Neural cell (in vitro differentiated cells): ENCODE results near the gene FXYD1. TPM values are rescaled to one million over a fixed set of nuclear protein-coding genes. Genes with fewer than 3 reads are reported as not detected.

Experiments used
- H2AFZ ChIP-seq: fragments of 200-600, 300-800 bp; sonication (generic), shearing (Covaris generic); 2 replicates; pipeline ENCODE4 v1.6.0; 2014; ENCODE audit warnings: low read depth, mild to moderate bottlenecking, antibody characterized with exemption, low read length, moderate library complexity
- H3F3A ChIP-seq: fragments of 200-600 bp; shearing (Covaris generic); 2 replicates; pipeline ENCODE4 v1.6.1; 2016; ENCODE audit warnings: mild to moderate bottlenecking, moderate library complexity, mixed read lengths, antibody characterized with exemption, low read length; ENCODE audit not compliant: insufficient read depth, poor library complexity, severe bottlenecking
- H3K27ac ChIP-seq: fragments of 200-600, 300-800 bp; sonication (generic), shearing (Covaris generic); 2 replicates; pipeline ENCODE4 v1.5.1; 2014; ENCODE audit warnings: mild to moderate bottlenecking, low read length, moderate library complexity
- H3K27me3 ChIP-seq: fragments of 300-800, 200-600 bp; sonication (generic), shearing (Covaris generic); 2 replicates; pipeline ENCODE4 v1.6.0; 2014; ENCODE audit warnings: mild to moderate bottlenecking, low read depth, low read length, moderate library complexity; ENCODE audit not compliant: insufficient read depth
- H3K36me3 ChIP-seq: fragments of 300-800, 200-600 bp; sonication (generic), shearing (Covaris generic); 2 replicates; pipeline ENCODE4 v1.5.1; 2014; ENCODE audit warnings: mild to moderate bottlenecking, antibody characterized with exemption, low read length, moderate library complexity; ENCODE audit not compliant: insufficient read depth
- H3K4me2 ChIP-seq: fragments of 300-800, 200-600 bp; sonication (generic), shearing (Covaris generic); 2 replicates; pipeline ENCODE4 v1.6.0; 2014; ENCODE audit warnings: mild to moderate bottlenecking, low read length
- H3K4me3 ChIP-seq: fragments of 300-800, 200-600 bp; sonication (generic), shearing (Covaris generic); 2 replicates; pipeline ENCODE4 v1.5.1; 2014; ENCODE audit warnings: mild to moderate bottlenecking, low read length, moderate library complexity
- H3K79me2 ChIP-seq: fragments of 200-600 bp; shearing (Covaris generic); replicated peaks from 2 replicates; pipeline ENCODE4 v1.6.0; 2014; ENCODE audit warnings: mild to moderate bottlenecking, low read length, moderate library complexity; ENCODE audit not compliant: insufficient read depth
- H3K9ac ChIP-seq: fragments of 300-800, 200-600 bp; sonication (generic), shearing (Covaris generic); 2 replicates; pipeline ENCODE4 v1.6.1; 2016; ENCODE audit warnings: mild to moderate bottlenecking, low read length, mixed read lengths
- H3K9me2 ChIP-seq: fragments of 200-600 bp; shearing (Covaris generic); 2 replicates; pipeline ENCODE4 v1.6.1; 2016; ENCODE audit warnings: mild to moderate bottlenecking, low read length, mixed read lengths; ENCODE audit not compliant: insufficient read depth
- H3K9me3 ChIP-seq: fragments of 200-600, 300-800 bp; sonication (generic), shearing (Covaris generic); 2 replicates; pipeline ENCODE4 v1.6.1; 2016; ENCODE audit warnings: mild to moderate bottlenecking, mixed run types, low read length, moderate library complexity, mixed read lengths
- H4K20me1 ChIP-seq: fragments of 200-600 bp; shearing (Covaris generic); 2 replicates; pipeline ENCODE4 v1.6.1; 2016; ENCODE audit warnings: mild to moderate bottlenecking, mixed run types; ENCODE audit not compliant: insufficient read depth
- CTCF ChIP-seq: fragments of 450-650 bp; IDR thresholded peaks from 2 replicates; pipeline ENCODE4 v1.5.1; 2014; ENCODE audit warnings: antibody characterized with exemption, mild to moderate bottlenecking, moderate library complexity; ENCODE audit not compliant: poor library complexity, severe bottlenecking
- EP300 ChIP-seq: fragments of 450-650 bp; conservative IDR thresholded peaks from 2 replicates; pipeline ENCODE4 v1.6.1; 2014; ENCODE audit warnings: antibody characterized with exemption, mild to moderate bottlenecking, moderate library complexity; ENCODE audit not compliant: poor library complexity, severe bottlenecking
- EZH2 ChIP-seq: fragments of 200-600, 300-800 bp; shearing (Covaris generic), sonication (generic); IDR thresholded peaks from 2 replicates; pipeline ENCODE4 v1.6.1; 2014; ENCODE audit warnings: antibody characterized with exemption, low read length, borderline replicate concordance, mild to moderate bottlenecking; ENCODE audit not compliant: insufficient read depth, poor library complexity, severe bottlenecking
- MXI1 ChIP-seq: fragments of 450-650 bp; conservative IDR thresholded peaks from 2 replicates; pipeline ENCODE4 v1.6.1; 2014; ENCODE audit warnings: antibody characterized with exemption, mild to moderate bottlenecking; ENCODE audit not compliant: poor library complexity, severe bottlenecking
- POLR2AphosphoS5 ChIP-seq: IDR thresholded peaks from 2 replicates; pipeline ENCODE4 v1.6.1; 2012
- RAD21 ChIP-seq: fragments of 450-650 bp; conservative IDR thresholded peaks from 2 replicates; pipeline ENCODE4 v1.6.1; 2014; ENCODE audit warnings: antibody characterized with exemption, mild to moderate bottlenecking, moderate library complexity
- REST ChIP-seq: IDR thresholded peaks from 2 replicates; pipeline ENCODE4 v1.6.1; 2012; ENCODE audit warnings: borderline replicate concordance
- SMC3 ChIP-seq: fragments of 450-650 bp; conservative IDR thresholded peaks from 2 replicates; pipeline ENCODE4 v1.6.1; 2014; ENCODE audit warnings: antibody characterized with exemption, mild to moderate bottlenecking, moderate library complexity; ENCODE audit not compliant: poor library complexity
- TAF1 ChIP-seq: IDR thresholded peaks from 2 replicates; pipeline ENCODE4 v1.6.1; 2012; ENCODE audit warnings: low read depth
- polyA plus RNA-seq: library from polyadenylated mRNA; depleted of rRNA; stranded (reverse); fragments of >200 nt; gene quantifications from 2 replicates; pipeline ENCODE4 v1.2.3, GENCODE V29; 2014

The FXYD1 gene
- polyA plus RNA-seq, 1 donor from 2014 or later: not detected

GRCh38 chr19:35095667-35096368 is 42.8 kb upstream of the FXYD1 start:
- Histone ChIP-seq H3K9me3 (no peaks in the 10 kb centered on the region), H3K36me3 (no peaks in the 10 kb centered on the region), H3K27ac (no peak overlapping the region), H3K9ac (no peak overlapping the region), H3K4me3 (no peak overlapping the region), H3K4me2 (no peak overlapping the region), H3K9me2 (no peaks in the 10 kb centered on the region), H3K27me3 (no peaks in the 10 kb centered on the region), H2AFZ (no peak overlapping the region), H3F3A (no peaks in the 10 kb centered on the region), H4K20me1 (no peaks in the 10 kb centered on the region), H3K79me2 (no peaks in the 10 kb centered on the region)
- TF ChIP-seq EZH2 (no peak), MXI1 (no peak), EP300 (no peak), SMC3 (no peak), CTCF (no peak), POLR2AphosphoS5 (no peak), RAD21 (no peak), REST (no peak), TAF1 (no peak)

GRCh38 chr19:35098413-35099049 is 40.1 kb upstream of the FXYD1 start:
- no peak overlapping the region for H2AFZ ChIP-seq
- H4K20me1 ChIP-seq: no peaks in the 10 kb centered on the region
- H3K9me3 ChIP-seq: no peaks in the 10 kb centered on the region
- no peaks in the 10 kb centered on the region for H3F3A ChIP-seq
- no peaks in the 10 kb centered on the region for H3K36me3 ChIP-seq
- TF ChIP-seq TAF1 (no peak), CTCF (no peak), EZH2 (no peak), RAD21 (no peak), REST (no peak), SMC3 (no peak), POLR2AphosphoS5 (no peak), MXI1 (no peak), EP300 (no peak)
- no peak overlapping the region for H3K27ac ChIP-seq
- H3K4me2 ChIP-seq: no peak overlapping the region
- H3K9me2 ChIP-seq: no peaks in the 10 kb centered on the region
- H3K9ac ChIP-seq: no peak overlapping the region
- H3K79me2 ChIP-seq: no peaks in the 10 kb centered on the region
- H3K4me3 ChIP-seq: no peak overlapping the region
- no peaks in the 10 kb centered on the region for H3K27me3 ChIP-seq
